SK-N-MC (cell line): ENCODE data around the gene NCK2.
A peak's percentile ranks its signal among the peaks of the same experiment; 100 is the strongest.

Source experiments
- DNase-seq: peaks from one replicate; pipeline ENCODE4 v3.0.0-alpha.2; 2011; ENCODE audit warnings: low read depth, low spot score
- H3K27ac ChIP-seq: fragments of 200-600 bp; sonication (generic); 2 replicates; pipeline ENCODE4 v1.5.1; 2016; ENCODE audit warnings: mixed run types
- H3K36me3 ChIP-seq: fragments of 200-600 bp; sonication (generic); 2 replicates; pipeline ENCODE4 v1.6.1; 2017; ENCODE audit warnings: antibody characterized with exemption, low read length, mixed read lengths; ENCODE audit not compliant: insufficient read depth
- H3K4me3 ChIP-seq: fragments of 200-600 bp; sonication (generic); 2 replicates; pipeline ENCODE4 v1.5.1; 2016
- H3K9ac ChIP-seq: fragments of 200-600 bp; sonication (generic); 2 replicates; pipeline ENCODE4 v1.8.0; 2017; ENCODE audit warnings: mixed run types, mixed read lengths; ENCODE audit not compliant: insufficient read length
- H3K9me3 ChIP-seq: fragments of 200-600 bp; sonication (generic); 2 replicates; pipeline ENCODE4 v1.6.1; 2017; ENCODE audit warnings: low read depth, mild to moderate bottlenecking, antibody characterized with exemption, low read length, moderate library complexity, mixed read lengths
- EZH2 ChIP-seq: fragments of 200-600 bp; sonication (generic); IDR thresholded peaks from one replicate; pipeline ENCODE4 v1.6.1; 2017; ENCODE audit warnings: antibody characterized with exemption
- FOXP2 ChIP-seq: optimal IDR thresholded peaks from 2 replicates; pipeline ENCODE3; 2011; ENCODE audit warnings: mild to moderate bottlenecking, moderate library complexity; ENCODE audit not compliant: insufficient read depth; ENCODE audit errors: extremely low read length, control extremely low read depth
- POLR2AphosphoS5 ChIP-seq: IDR thresholded peaks from 2 replicates; pipeline ENCODE4 v1.6.1; 2012; ENCODE audit warnings: mild to moderate bottlenecking, low read depth, low read length, borderline replicate concordance

The NCK2 gene

DNA sequence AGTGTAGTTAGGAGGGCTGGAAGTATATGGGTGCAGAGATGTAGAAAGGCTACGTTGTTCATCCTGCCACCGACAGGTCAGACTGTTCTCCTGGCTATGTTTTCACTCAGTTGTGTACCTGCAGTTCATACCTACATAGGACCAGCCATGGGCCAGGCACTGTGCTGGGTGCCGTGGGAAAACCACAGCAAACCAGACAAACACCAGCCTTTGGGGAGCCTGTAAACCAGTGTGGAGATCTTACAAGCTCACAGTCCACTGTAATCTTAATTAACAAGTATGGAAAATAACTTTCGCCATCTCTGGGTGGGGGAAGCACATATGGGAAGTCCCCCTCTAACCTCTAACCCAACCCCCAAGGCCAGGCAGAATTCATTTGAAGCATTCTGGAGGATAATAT, 12.7 kb downstream of the NCK2 start:
- H3K4me3 ChIP-seq: no peak overlapping the region
- DNase-seq: no peak
- H3K27ac ChIP-seq: no peak overlapping the region
- no peaks in the 10 kb centered on the region for H3K36me3 ChIP-seq
- no peak overlapping the region for H3K9ac ChIP-seq
- H3K9me3 ChIP-seq: no peaks in the 10 kb centered on the region
- TF ChIP-seq FOXP2: no peak
- no peak for TF ChIP-seq EZH2
- no peak for TF ChIP-seq POLR2AphosphoS5

DNA sequence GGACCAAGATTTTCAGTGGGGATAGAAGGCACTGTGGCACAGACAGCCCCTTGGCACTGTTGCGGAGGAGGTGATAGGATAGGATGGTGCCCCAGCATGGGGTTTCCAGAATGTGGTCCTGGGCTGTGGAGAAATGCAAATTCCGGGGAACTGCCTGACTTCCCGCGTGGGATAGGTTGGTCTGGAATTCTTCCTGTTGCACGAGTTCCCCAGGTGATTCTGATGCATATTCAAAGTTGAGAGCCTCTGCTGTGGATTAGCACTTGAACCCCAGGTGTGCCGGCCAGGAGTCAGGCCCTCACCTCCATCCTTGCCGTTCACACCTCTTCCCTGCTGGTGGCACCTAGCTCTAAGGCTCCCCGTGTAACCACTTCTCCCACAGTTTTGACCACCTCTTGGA, 15.5 kb downstream of the NCK2 start:
- TF ChIP-seq EZH2: no peak
- no peak for TF ChIP-seq POLR2AphosphoS5
- no peak for TF ChIP-seq FOXP2
- no peaks in the 10 kb centered on the region for H3K36me3 ChIP-seq
- no peak for DNase-seq

DNA sequence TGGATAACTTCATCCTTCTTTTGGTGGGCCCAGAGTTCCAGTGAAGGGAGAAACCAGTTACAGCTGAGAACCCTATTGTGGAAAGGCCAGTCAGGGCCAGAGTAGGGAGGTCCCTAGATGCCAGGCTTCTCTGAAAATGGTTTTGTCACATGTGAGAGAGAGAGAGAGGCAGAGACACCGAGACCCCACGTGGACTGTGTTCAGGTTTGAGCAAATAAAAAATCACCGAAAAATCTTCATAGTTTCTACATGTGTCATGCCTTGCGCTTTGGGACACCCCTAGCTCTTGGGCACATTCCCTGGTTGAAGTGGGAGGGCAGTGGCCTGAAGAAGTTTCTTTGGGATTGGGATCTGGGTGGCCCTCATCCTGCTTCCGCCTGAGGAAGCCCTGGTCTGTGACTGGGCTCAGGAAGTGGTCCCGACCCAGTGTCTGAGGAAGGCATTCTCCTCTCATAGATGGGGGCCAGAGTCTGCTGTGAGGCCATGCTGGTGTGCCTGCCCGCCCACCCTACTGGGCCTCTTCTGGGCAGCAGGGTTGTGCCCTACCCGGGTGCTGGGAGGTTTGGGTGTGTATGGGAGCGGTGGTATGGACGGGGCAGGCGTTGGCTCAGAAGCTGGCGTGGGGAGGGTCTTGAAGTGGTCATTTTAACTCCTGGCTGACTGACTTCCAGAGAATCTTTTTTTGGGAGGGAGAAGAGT, 16.1 kb downstream of the NCK2 start:
- no peak overlapping the region for H3K27ac ChIP-seq
- no peak overlapping the region for H3K9ac ChIP-seq
- no peaks in the 10 kb centered on the region for H3K36me3 ChIP-seq
- DNase-seq: no peak
- no peak for TF ChIP-seq FOXP2
- TF ChIP-seq POLR2AphosphoS5: no peak
- no peak for TF ChIP-seq EZH2
- H3K4me3 ChIP-seq: no peak overlapping the region
- no peaks in the 10 kb centered on the region for H3K9me3 ChIP-seq

More for the DNA sequence above, 15.5 kb downstream of the NCK2 start:
- Histone ChIP-seq H3K27ac (no peak overlapping the region), H3K4me3 (no peak overlapping the region), H3K9me3 (no peaks in the 10 kb centered on the region), H3K9ac (no peak overlapping the region)

DNA sequence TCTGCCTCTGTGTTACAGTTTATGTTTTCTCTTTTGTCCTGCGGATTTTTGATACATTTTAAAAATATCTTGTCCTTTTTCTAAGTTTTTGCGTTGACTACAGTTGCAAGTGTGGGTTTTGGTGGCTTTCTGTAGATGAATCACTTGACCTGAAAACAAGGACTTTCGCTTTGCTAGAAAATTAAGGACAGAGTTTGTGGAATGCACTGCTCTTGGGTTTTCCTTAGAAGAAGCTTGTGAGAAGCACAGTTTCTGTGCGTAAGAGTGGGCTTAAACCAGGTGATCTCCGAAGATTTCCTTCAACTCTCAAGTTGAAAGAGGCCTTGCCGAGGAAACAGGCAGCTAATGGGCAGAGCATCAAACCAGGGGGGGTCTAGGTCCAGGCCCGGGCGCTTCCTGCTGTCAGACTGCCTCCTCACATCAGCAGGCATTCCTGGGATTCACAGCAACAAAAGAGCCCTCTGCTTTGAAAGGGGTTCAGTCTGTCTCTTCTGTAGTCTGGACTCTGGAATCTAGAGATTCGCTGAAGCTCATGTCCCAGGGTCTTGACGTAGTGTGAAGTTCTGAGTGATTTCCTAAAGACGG, 17.3 kb downstream of the NCK2 start:
- H3K9me3 ChIP-seq: no peaks in the 10 kb centered on the region
- H3K4me3 ChIP-seq: no peak overlapping the region
- no peak overlapping the region for H3K27ac ChIP-seq
- no peaks in the 10 kb centered on the region for H3K36me3 ChIP-seq
- TF ChIP-seq POLR2AphosphoS5: no peak
- no peak for TF ChIP-seq FOXP2
- TF ChIP-seq EZH2: no peak
- H3K9ac ChIP-seq: peak overlapping the region; percentile 19
- no peak for DNase-seq

DNA sequence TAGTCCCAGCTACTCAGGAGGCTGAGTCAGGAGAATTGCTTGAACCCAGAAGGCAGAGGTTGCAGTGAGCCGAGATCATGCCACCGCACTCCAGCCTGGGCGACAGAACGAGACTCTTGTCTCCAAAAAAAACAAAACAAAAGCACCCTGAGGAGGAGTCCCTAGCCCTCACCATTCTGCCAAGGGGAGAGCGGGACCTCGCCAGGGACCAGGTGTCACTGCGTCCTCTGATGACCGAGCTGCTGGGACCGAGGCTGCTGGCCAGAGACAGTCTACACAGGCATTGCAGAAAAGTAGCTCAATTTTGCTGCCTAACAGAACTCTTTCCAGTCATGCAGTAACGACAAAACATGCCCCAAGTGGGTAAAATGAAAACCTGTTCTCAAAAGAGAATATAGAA, 18.4 kb downstream of the NCK2 start:
- no peak for DNase-seq
- Histone ChIP-seq H3K4me3 (no peak overlapping the region), H3K9ac (no peak overlapping the region), H3K36me3 (no peaks in the 10 kb centered on the region), H3K9me3 (no peaks in the 10 kb centered on the region), H3K27ac (no peak overlapping the region)
- TF ChIP-seq EZH2: no peak
- no peak for TF ChIP-seq FOXP2
- TF ChIP-seq POLR2AphosphoS5: no peak

DNA sequence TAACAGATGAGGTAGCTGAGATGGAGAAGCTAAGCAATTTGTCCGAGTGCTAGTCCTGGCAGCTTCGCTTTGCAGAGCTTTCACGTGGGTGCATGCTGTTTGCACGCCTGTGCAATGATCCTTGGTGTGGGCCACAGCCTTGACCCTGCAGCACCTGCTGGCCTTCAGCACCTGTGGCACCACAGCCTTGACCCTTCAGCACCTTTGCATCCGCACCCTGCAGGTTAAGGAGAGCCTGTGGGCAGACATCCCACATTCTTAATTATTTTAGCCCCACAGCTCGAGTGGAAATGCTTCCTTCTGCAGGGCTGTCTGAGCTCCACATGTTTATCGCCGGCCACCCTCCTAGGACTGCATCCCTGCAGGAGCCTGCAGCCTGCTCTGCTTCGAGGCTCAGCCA, 19.3 kb downstream of the NCK2 start:
- Histone ChIP-seq H3K36me3 (no peaks in the 10 kb centered on the region), H3K9me3 (no peaks in the 10 kb centered on the region), H3K4me3 (no peak overlapping the region), H3K27ac (no peak overlapping the region), H3K9ac (no peak overlapping the region)
- no peak for DNase-seq
- no peak for TF ChIP-seq EZH2
- TF ChIP-seq POLR2AphosphoS5: no peak
- TF ChIP-seq FOXP2: no peak

DNA sequence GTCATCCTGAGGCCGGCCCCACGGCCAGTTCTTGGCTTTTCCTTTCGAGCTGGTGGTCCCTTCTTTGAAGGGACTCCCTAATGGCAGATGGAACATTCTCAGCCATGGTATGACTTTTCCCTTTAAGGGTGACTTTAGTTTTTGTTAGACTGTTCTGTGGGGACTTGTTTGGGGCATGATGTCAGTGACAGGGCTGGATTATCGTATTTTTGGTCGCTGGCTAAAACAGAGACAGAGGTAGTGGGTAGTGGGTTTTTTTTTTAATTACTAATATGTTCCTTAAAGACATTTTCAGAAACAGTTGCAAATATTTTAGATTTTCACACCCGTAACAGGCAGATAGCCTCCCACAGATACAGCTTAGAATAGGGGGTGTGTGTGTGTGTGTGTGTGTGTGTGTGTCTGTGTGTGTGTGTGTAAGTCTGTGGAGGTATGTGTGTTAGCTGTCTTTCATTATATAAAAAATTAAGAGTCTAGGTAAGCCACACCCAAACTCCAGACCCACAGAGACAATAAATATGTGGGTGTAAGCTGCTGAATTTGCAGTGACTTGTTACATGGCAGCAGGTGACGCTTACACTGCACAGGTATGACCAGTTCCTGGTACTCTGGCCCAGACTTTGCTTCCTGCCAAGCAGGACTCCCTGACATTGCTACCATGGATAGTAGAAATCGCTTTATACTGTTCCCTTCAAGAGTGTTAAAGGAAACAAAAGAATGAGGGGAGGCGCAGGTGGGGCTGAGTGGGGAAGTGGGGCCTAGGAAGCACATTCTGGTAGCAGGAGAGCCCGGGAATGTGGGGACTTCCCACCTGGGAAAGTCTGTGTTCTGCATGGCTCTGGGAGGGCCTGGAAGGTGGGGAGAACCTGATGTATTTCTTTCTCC, 20.9 kb downstream of the NCK2 start:
- no peak overlapping the region for H3K9ac ChIP-seq
- no peak for TF ChIP-seq POLR2AphosphoS5
- no peak overlapping the region for H3K4me3 ChIP-seq
- no peaks in the 10 kb centered on the region for H3K9me3 ChIP-seq
- DNase-seq: no peak
- H3K27ac ChIP-seq: no peak overlapping the region
- H3K36me3 ChIP-seq: no peaks in the 10 kb centered on the region

DNA sequence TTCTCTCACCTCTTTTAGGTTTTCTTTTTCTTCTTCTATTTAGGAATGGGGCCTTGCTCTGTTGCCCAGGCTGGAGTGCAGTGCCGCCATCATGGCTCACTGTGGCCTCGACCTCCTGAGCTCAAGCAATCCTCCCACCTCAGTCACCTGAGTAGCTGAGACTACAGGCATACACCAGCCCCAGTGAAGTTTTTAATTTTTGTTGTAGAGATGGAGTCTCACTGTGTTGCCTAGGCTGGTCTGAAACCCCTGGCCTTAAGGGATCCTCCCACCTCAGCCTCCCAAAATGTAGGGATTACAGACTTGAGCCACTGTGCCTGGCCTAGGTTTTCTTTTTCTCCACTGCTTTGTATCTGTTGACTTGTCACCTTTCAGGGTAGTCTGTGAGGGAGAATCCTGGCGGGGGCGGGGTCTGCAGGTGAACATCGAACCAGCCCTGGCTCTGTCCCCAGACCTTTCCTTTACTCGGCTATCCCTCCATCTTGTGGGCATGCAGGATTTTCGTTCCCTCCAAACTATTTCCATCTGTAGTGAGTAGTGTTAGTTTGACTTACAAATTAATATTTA, 21.7 kb downstream of the NCK2 start:
- H3K4me3 ChIP-seq: no peak overlapping the region

More for the DNA sequence above, 21.7 kb downstream of the NCK2 start:
- DNase-seq: no peak
- no peak overlapping the region for H3K9ac ChIP-seq
- H3K9me3 ChIP-seq: no peaks in the 10 kb centered on the region
- TF ChIP-seq POLR2AphosphoS5 (no peak), EZH2 (no peak), FOXP2 (no peak)
- H3K36me3 ChIP-seq: no peaks in the 10 kb centered on the region
- no peak overlapping the region for H3K27ac ChIP-seq
